Tibial nerve (tissue), 4 donors: ENCODE results near the gene SLC34A3. TPM values are rescaled to one million over a fixed set of nuclear protein-coding genes. Genes with fewer than 3 reads are reported as not detected.

Experiments
- DNase-seq, 2 donors: peaks; one replicate each; pipeline ENCODE4 v3.0.0-alpha.2; 2019; ENCODE audit warnings: low spot score in 2 of 2
- H3K27ac ChIP-seq, 4 donors: fragments of 200-600 bp; sonication (generic) in 3 of 4; one replicate each; pipeline ENCODE4 v1.5.1; 2017 to 2019; ENCODE audit warnings: mild to moderate bottlenecking in 1 of 4
- H3K27me3 ChIP-seq, 2 donors: fragments of 200-600 bp; sonication (generic) in 1 of 2; one replicate each; pipeline versions ENCODE4 v1.5.1 to v1.6.0; 2017 to 2019
- H3K36me3 ChIP-seq, 3 donors: fragments of 200-600 bp; sonication (generic); one replicate each; pipeline ENCODE4 v1.5.1; 2018 to 2019
- H3K4me1 ChIP-seq, 4 donors: fragments of 200-600 bp; sonication (generic) in 3 of 4; one replicate each; pipeline ENCODE4 v1.5.1; 2017 to 2019
- H3K4me3 ChIP-seq, 4 donors: fragments of 200-600 bp; sonication (generic) in 3 of 4; one replicate each; pipeline ENCODE4 v1.5.1; 2017 to 2019; ENCODE audit warnings: mild to moderate bottlenecking in 1 of 4, moderate library complexity in 1 of 4
- H3K9me3 ChIP-seq, 4 donors: fragments of 200-600 bp; sonication (generic) in 3 of 4; one replicate each; pipeline ENCODE4 v1.5.1; 2017 to 2019
- EP300 ChIP-seq, 2 donors: sonication (generic); formaldehyde crosslinking; IDR thresholded peaks; one replicate each; pipeline ENCODE4 v1.6.1; 2017; ENCODE audit warnings: antibody characterized with exemption in 2 of 2, mild to moderate bottlenecking in 1 of 2
- POLR2A ChIP-seq, 2 donors: fragments of 450-650 bp; IDR thresholded peaks; one replicate each; pipeline ENCODE4 v1.6.1; 2017; ENCODE audit warnings: antibody characterized with exemption in 2 of 2, mild to moderate bottlenecking in 2 of 2, moderate library complexity in 2 of 2
- WGBS, 2 donors: methylation state at CpG; one replicate each; pipeline ENCODE4 v1.1.5; 2018; 5-methylcytosine and 5-hydroxymethylcytosine counted together
- total RNA-seq, 4 donors: library from RNA; depleted of rRNA; stranded (reverse); fragments of >200 nt; gene quantifications; one replicate each; pipeline ENCODE4 v1.1.0, GENCODE V29; 2016
- TF ChIP-seq, protein P1 (sequence below), 5 experiments: fragments of 200-600 bp in 3 of 5; fragments of 450-650 bp in 2 of 5; sonication (generic) in 3 of 5; IDR thresholded peaks; one replicate each; pipeline ENCODE4 v1.5.1; 2016 to 2019; ENCODE audit warnings: antibody characterized with exemption in 5 of 5, mild to moderate bottlenecking in 3 of 5, moderate library complexity in 2 of 5

Gene SLC34A3
- total RNA-seq, 4 donors from 2014 or later = not detected

DNA sequence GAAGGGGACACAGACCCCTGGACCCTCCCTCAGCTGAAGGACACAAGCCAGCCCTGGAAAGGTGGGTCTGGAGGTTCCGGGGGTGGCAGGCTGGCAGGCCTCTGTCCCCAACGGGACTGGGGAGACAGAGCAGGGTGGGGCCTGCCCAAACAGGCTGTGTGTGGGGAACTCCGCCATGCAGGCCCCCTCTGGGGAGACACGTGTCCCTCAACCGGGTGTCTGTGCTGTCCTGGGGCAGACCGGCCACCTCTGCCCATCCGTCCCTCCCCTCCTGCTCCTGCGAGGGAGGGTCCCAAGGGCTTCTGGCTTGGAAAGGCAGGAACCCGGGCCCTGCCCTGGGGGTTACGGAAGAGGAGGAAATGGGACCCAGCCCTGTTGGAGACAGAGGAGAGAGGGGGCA, 1.4 kb downstream of the SLC34A3 start:
- Histone ChIP-seq H3K9me3 (no peaks in the 10 kb centered on the region), H3K4me1 (peaks cover 0 to 29% (median 19%) of the 10 kb centered on the region in 4 donors), H3K4me3 (no peak overlapping the region), H3K36me3 (no peaks in the 10 kb centered on the region), H3K27ac (no peak overlapping the region), H3K27me3 (peaks cover 0 to 72% of the 10 kb centered on the region in 2 donors)
- 49 to 76% methylated on average over 9 to 10 of the region's 10 CpGs for WGBS, 2 donors
- no peak for TF ChIP-seq EP300 (IDR thresholded peaks at IDR 0.05)
- TF ChIP-seq, protein P1, sequence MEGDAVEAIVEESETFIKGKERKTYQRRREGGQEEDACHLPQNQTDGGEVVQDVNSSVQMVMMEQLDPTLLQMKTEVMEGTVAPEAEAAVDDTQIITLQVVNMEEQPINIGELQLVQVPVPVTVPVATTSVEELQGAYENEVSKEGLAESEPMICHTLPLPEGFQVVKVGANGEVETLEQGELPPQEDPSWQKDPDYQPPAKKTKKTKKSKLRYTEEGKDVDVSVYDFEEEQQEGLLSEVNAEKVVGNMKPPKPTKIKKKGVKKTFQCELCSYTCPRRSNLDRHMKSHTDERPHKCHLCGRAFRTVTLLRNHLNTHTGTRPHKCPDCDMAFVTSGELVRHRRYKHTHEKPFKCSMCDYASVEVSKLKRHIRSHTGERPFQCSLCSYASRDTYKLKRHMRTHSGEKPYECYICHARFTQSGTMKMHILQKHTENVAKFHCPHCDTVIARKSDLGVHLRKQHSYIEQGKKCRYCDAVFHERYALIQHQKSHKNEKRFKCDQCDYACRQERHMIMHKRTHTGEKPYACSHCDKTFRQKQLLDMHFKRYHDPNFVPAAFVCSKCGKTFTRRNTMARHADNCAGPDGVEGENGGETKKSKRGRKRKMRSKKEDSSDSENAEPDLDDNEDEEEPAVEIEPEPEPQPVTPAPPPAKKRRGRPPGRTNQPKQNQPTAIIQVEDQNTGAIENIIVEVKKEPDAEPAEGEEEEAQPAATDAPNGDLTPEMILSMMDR (IDR thresholded peaks at IDR 0.05) = no peak
- DNase-seq = no peak

DNA sequence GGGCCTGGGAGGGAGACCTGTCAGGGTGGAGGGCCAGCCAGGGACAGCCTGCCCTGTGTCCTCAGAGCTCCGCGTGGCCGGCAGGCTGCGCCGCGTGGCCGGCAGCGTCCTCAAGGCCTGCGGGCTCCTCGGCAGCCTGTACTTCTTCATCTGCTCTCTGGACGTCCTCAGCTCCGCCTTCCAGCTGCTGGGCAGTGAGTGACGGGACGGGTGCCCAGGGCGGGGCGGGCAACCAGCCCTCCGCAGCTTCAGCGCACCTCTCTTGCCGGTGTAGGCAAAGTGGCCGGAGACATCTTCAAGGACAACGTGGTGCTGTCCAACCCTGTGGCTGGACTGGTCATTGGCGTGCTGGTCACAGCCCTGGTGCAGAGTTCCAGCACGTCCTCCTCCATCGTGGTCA, 1.8 kb downstream of the SLC34A3 start:
- Histone ChIP-seq H3K4me3 (no peak overlapping the region), H3K36me3 (no peaks in the 10 kb centered on the region), H3K27me3 (peaks cover 0 to 68% of the 10 kb centered on the region in 2 donors), H3K27ac (no peak overlapping the region), H3K9me3 (no peaks in the 10 kb centered on the region), H3K4me1 (peaks cover 0 to 29% (median 15%) of the 10 kb centered on the region in 4 donors)
- TF ChIP-seq, protein P1 (IDR thresholded peaks at IDR 0.05) = no peak
- TF ChIP-seq EP300 (IDR thresholded peaks at IDR 0.05) = no peak
- TF ChIP-seq POLR2A (IDR thresholded peaks at IDR 0.05) = no peak
- DNase-seq = no peak
- 63 to 73% methylated on average over 10 to 24 of the region's 24 CpGs for WGBS, 2 donors

DNA sequence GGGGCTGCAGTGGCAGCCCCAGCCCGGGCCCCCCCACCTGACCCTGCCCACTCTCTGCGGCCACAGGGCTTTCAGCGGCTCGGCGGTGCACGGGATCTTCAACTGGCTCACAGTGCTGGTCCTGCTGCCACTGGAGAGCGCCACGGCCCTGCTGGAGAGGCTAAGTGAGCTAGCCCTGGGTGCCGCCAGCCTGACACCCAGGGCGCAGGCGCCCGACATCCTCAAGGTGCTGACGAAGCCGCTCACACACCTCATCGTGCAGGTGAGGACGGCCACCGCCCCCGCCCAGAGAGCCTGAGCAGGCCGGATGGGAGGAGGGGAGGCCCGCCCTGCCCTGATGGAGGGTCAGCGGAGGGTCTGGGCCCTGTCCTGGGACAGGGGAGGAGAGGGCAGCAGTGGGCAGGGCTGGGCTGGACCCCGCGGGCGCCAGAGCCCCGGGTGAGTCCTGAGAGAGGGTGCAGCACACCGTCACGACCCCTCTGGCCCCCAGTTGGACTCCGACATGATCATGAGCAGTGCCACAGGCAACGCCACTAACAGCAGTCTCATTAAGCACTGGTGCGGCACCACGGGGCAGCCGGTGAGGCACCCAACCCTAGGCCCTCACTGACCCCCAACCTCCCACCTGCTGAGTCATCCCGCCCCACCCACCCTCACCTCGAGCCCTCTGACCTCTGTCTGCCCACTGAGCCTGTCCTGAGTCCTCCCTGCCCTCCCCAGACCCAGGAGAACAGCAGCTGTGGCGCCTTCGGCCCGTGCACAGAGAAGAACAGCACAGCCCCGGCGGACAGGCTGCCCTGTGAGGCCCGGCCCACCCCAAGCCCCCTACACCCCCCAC, 2.7 kb downstream of the SLC34A3 start:
- H3K4me3 ChIP-seq = no peak overlapping the region
- no peaks in the 10 kb centered on the region for H3K36me3 ChIP-seq
- no peak for TF ChIP-seq POLR2A (IDR thresholded peaks at IDR 0.05)
- TF ChIP-seq, protein P1 (IDR thresholded peaks at IDR 0.05) = no peak
- TF ChIP-seq EP300 (IDR thresholded peaks at IDR 0.05) = no peak
- DNase-seq = no peak
- H3K9me3 ChIP-seq = no peaks in the 10 kb centered on the region
- 71 to 74% methylated on average over 26 to 35 of the region's 40 CpGs for WGBS, 2 donors
- no peak overlapping the region for H3K27ac ChIP-seq
- peaks cover 0 to 61% of the 10 kb centered on the region in 2 donors for H3K27me3 ChIP-seq
- peaks cover 0 to 32% (median 15%) of the 10 kb centered on the region in 4 donors for H3K4me1 ChIP-seq

DNA sequence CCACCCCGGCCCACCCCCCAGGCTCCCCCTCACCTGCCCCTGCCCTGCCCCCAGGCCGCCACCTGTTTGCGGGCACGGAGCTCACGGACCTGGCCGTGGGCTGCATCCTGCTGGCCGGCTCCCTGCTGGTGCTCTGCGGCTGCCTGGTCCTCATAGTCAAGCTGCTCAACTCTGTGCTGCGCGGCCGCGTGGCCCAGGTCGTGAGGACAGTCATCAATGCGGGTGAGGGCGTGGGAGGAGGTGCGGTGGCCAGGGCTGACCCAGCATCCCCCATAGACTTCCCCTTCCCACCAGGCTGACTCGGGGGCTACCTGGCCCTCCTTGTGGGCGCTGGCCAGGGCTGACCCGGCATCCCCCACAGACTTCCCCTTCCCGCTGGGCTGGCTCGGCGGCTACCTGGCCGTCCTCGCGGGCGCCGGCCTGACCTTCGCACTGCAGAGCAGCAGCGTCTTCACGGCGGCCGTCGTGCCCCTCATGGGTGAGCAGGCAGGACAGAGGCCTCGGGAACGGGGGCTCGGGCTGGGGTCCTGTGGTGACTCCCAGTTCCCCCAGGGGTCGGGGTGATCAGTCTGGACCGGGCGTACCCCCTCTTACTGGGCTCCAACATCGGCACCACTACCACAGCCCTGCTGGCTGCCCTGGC, 3.5 kb downstream of the SLC34A3 start:
- H3K27me3 ChIP-seq = peaks cover 0 to 53% of the 10 kb centered on the region in 2 donors
- H3K9me3 ChIP-seq = no peaks in the 10 kb centered on the region
- TF ChIP-seq, protein P1 (IDR thresholded peaks at IDR 0.05) = no peak
- TF ChIP-seq POLR2A (IDR thresholded peaks at IDR 0.05) (no peak), EP300 (IDR thresholded peaks at IDR 0.05) (no peak)
- H3K4me1 ChIP-seq = peaks cover 0 to 40% (median 19%) of the 10 kb centered on the region in 4 donors
- no peak overlapping the region for H3K27ac ChIP-seq
- H3K4me3 ChIP-seq = no peak overlapping the region
- H3K36me3 ChIP-seq = no peaks in the 10 kb centered on the region
- no peak for DNase-seq
- 63 to 71% methylated on average over 25 to 30 of the region's 40 CpGs for WGBS, 2 donors
